EL (cell line): ENCODE data around the gene CLIC1.

Experiments used
- DNase-seq: peaks from one replicate; pipeline ENCODE4 v3.0.0-alpha.2; 2016

The CLIC1 gene

DNA sequence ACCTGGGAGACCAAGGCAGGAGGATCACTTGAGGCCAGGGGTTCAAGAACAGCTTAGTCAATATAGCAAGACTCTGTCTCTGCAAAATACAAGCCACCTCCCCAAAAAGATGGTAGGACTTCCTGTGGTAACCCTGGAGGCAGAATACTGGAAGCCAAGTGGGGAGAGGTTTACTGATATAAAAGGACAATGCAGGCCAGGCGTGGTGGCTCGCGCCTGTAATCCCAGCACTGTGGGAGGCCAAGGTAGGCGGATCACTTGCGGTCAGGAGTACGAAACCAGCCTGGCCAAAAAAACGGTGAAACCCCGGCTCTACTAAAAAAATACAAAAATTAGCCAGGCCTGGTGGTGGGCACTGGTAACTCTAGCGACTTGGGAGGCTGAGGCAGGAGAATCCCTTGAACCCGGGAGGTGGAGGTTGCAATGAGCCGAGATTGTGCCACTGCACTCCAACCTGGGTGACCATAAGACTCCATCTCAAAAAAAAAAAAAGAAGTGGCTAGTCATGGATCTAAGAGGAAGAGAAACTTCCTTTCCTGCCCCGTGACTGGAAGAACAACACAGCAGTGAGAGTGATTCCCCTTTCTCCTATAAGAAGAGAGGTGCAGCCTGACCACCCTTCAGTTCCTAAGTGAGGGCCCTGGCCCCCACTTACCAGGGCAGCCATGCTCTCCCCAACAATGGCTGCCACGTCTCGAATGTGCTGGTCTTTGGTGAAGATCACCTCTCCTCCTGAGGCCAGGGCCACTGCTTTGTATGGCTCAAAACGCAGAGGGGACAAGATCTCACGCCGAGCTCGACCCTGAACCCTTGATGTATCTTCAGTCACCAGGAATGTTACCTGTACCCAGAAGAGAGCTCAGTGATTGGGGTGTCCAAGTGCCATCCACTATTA lies 32.3 kb upstream of the CLIC1 start:
- DNase-seq, result no peak

DNA sequence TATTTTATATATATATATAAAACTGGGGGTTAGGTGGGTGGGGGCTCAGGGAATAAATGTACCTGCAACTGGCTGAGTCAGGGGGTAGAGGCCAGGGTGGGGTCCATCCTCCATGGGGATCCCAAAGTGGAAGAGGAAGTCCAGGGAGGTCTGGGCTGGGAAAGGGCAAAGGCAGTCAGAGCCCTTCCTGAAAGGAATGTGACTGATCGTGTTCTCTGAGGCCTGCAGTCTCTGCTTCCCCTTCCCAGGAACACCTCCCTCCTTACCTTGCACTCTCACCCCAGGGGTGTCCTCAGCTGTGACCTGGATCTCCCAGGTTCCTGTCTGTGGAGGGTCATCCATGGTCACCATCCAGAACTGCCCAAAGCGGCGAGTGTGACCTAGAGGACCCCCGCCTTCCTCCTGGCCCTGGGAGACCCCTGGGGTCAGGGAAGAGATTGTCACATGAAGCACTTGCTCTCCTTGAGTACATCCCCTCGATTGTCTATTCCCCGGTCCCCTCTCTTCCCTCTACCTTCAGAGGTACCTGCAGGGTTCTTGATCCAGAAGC lies 30.8 kb upstream of the CLIC1 start:
- DNase-seq, result no peak

GRCh38 chr6:31765910-31766794 lies 29.8 kb upstream of the CLIC1 start:
- no peak for DNase-seq

DNA sequence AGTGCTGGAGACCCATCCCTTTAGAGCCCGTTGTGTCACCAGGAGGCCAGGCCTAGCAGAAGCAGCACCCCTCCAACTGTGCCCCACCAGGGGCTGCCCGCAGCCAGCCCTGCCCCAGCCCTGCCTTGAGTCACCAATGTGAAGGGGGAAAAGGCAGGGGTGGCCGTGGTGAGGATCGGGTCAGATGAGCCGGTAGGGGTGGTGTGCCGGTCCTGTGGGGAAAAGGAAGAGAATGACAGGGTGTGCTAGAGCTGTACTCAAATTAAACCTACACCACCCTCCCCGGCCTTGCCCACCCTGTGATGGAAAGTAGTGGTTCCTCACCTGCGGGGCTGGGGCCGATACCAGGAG lies 29.2 kb upstream of the CLIC1 start:
- DNase-seq, result no peak

DNA sequence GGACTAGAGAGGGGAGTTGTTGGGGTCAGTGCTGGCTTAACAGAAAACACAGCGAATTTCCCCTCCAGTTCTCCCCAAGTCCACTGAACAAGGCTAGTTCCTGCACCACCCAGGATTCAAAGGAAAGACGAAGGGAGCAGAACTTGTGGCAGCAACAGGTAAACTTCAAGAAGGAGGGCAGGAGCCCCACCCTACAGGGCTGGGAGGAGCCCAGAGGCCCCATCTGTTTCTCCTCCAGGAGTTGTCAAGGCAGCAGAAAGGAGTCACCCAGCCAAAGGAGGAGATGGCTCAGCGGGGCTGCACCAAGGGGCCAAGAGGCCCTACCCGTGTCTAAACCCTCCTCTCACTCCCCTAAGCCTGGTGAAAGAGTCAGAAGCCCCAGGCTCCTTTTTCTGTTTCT lies 27.9 kb upstream of the CLIC1 start:
- no peak for DNase-seq

- peak; percentile 62 for DNase-seq
These were observed 27.2 kb upstream of the CLIC1 start for GRCh38 chr6:31763619-31763940.

- DNase-seq, result no peak
These were observed 26.7 kb upstream of the CLIC1 start for GRCh38 chr6:31762878-31763618.

GRCh38 chr6:31762356-31762755 lies 26.0 kb upstream of the CLIC1 start, which contains the start of gene SAPCD1:
TSS of gene SAPCD1 (plus strand) at chr6:31762656. CDS start at chr6:31763055, 399 bp downstream.
- no peak for DNase-seq

DNA sequence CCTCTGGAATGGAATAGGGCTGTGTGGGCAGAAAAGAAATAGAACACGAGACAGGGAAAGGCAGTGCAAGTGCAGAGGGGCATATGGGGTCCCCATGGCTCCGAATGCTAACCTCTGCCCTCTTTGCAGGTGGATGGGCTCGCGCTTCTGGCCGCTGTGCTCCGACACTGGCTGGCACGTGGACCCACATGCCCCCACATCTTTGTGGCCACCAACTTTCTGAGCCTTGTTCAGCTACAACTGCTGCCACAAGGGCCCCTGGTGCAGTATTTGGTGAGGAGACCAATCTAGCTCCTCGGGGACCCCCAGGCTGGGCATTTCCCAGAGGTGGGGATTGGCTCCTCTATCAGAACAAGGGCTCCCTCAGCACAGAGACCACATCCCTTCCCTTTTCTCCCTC lies 25.0 kb upstream of the CLIC1 start:
- DNase-seq, result no peak

DNA sequence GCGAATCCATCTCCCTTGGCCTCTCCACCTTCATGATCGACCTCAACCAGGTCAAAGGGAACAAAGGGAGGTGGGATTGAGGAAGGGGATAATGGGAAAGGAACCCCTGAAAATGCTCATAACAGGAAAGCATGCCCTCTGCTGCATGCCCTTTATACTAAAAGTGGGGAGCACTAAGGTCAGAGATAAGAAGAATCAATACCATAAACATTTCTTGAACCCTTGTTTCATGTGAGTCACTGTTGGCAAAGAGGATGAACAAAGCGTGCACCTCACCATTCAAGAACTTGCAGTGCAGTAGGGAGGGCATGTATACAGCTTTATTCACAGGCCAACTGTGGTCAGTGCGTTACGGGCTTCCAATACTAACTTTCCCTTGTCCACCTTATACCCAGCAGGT lies 24.5 kb upstream of the CLIC1 start:
- no peak for DNase-seq

- no peak for DNase-seq
These were observed 22.0 kb upstream of the CLIC1 start for GRCh38 chr6:31758281-31758680.

- DNase-seq, result peak; percentile 80
These were observed 16.5 kb upstream of the CLIC1 start for GRCh38 chr6:31752739-31753319.

DNA sequence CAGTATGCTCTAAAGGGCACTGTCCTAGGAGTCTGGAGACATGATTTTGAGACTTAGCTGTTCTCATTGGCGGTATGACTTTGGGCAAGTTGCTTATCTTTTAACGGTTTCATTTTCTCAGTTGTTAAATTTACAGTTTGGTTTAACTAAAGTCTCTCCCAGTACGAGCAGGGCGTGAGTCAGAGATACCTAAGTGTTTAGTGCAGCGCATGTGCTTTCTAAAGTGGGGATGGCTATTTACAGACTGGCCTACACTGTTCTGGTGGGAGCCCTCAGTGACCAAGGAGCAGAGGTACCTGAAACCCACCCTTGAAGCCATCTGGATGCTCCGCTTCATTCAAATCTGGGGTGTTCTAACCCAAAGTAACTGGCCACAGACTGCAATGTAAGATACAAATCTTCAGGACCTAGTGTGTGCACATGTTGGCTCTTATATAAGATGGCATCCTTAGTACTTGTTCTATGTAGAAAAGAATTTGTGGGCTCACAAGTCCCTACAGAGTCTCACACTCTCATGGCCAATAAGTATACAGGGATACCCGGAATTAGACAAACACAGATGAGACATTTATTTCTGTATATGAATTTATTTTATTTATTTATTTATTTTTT lies 14.2 kb upstream of the CLIC1 start:
- DNase-seq, result peak; percentile 65

DNA sequence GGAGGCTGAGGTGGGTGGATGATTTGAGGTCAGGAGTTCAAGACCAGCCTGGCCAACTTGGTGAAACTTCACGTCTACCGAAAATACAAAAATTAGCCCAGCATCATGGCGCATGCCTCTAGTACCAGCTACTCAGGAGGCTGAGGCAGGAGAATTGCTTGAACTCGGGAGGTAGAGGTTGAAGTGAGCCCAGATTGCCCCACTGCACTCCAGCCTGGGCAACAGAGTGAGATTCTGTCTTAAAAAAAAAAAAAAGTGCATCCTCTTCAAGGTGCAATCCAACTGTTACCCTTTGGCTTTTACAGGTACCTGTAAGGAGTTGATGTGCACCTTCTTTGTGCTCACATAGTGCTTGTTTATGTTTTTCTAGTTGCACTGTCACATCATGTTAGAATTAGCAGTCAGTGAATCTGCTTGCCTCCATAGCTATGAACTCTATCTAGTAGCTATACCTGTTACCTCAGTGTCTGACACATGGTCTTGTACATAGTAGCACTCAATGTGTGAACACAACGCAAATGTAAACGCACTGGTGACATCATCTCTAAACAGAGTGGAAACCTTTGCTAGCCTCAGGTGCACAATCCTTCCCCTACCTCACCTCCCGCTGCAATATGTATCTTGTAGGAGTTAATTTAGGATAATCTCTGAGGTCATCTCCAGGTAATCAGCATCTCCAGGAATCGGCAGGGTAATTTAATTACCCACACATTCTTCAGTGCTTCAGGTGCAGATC lies 13.1 kb upstream of the CLIC1 start:
- no peak for DNase-seq

DNA sequence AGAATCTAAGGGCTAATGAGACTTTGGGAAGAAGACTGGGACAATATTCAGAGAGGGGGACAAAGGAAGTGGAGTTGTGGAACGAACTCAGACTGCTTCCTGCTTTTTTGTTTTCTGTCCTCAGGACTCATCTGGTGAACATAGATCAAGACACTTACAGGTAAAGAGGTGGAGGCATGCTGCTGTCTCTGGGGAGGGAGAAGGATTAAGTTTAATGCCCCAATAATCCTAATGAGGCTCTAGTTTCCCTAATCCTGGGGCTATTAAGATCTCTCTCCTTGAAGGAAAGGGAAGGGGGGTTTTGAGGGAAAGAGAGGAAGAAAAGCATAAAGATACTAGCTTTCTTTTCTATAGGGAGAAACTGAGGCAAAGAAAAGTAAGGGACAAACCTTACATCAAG lies 8.1 kb upstream of the CLIC1 start:
- no peak for DNase-seq

GRCh38 chr6:31742894-31743293 lies 6.6 kb upstream of the CLIC1 start:
- no peak for DNase-seq

DNA sequence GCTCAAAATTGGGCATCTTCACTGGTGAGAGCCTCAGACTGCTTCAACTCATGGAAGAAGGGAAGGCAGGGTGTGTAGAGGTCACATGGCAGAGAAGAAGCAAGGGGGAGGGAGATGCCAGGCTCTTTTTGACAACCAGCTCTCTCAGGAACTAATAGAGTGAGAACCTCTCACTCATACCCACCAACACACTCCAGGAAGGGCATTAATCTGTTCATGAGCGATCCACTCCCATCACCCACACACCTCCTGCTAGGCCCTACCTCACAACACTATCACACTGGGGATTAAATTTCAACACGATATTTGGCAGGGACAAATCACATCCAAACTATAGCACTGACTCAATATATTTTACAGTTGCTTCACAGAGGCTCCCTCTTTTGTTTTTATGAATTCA lies 5.5 kb upstream of the CLIC1 start:
- no peak for DNase-seq

GRCh38 chr6:31740397-31741223 lies 4.3 kb upstream of the CLIC1 start:
- DNase-seq, result no peak

- DNase-seq, result peak; percentile 100
These were observed 3.5 kb upstream of the CLIC1 start, which contains the start of gene MSH5 for GRCh38 chr6:31739639-31740396. TSS of gene MSH5 (plus strand) at chr6:31740005. CDS start at chr6:31740467, 462 bp downstream.
